AG08395 (cell line): ENCODE measurements around the gene ATF7.
"Not testable (repeated sequence)": the region's sequence is repeated elsewhere in the genome, so short reads cannot be mapped to it uniquely, and the experiment has no call there.

Source experiments
- DNase-seq: peaks from one replicate; pipeline ENCODE4 v3.0.0; 2012; ENCODE audit warnings: mixed read lengths, low spot score

ATF7 gene

GRCh38 chr12:53625946-53626701 lies at the start of gene ATF7:
Gene ATF7 (minus strand): TSS chr12:53626382. CDS start chr12:53601000, 25,382 bp downstream.
- DNase-seq: peak; percentile 99

- no peak for DNase-seq
Measured at GRCh38 chr12:53674977-53675700, 49.0 kb upstream of the ATF7 start.

GRCh38 chr12:53670971-53671370 lies 44.8 kb upstream of the ATF7 start:
- DNase-seq: no peak

- DNase-seq: no peak
Measured at GRCh38 chr12:53670308-53670707, 44.1 kb upstream of the ATF7 start.

GRCh38 chr12:53667080-53667479 lies 40.9 kb upstream of the ATF7 start:
- DNase-seq: no peak

GRCh38 chr12:53664936-53665335 lies 38.8 kb upstream of the ATF7 start:
- DNase-seq: no peak

GRCh38 chr12:53664191-53664590 lies 38.0 kb upstream of the ATF7 start:
- no peak for DNase-seq

GRCh38 chr12:53660041-53660440 lies 33.9 kb upstream of the ATF7 start:
- DNase-seq: no peak

GRCh38 chr12:53659571-53659981 lies 33.4 kb upstream of the ATF7 start:
- DNase-seq: peak; percentile 19

GRCh38 chr12:53659011-53659551 lies 32.9 kb upstream of the ATF7 start:
- peak; percentile 38 for DNase-seq

- DNase-seq: no peak
Measured at GRCh38 chr12:53657041-53657440, 30.9 kb upstream of the ATF7 start.

GRCh38 chr12:53653595-53653994 lies 27.4 kb upstream of the ATF7 start:
- no peak for DNase-seq

GRCh38 chr12:53652366-53652765 lies 26.2 kb upstream of the ATF7 start:
- DNase-seq: no peak

GRCh38 chr12:53651737-53652136 lies 25.6 kb upstream of the ATF7 start:
- DNase-seq: no peak

GRCh38 chr12:53646300-53646699 lies 20.1 kb upstream of the ATF7 start:
- not testable (repeated sequence) for DNase-seq

- DNase-seq: no peak
Measured at GRCh38 chr12:53645165-53645564, 19.0 kb upstream of the ATF7 start.

- no peak for DNase-seq
Measured at GRCh38 chr12:53644133-53644532, 18.0 kb upstream of the ATF7 start.

- no peak for DNase-seq
Measured at GRCh38 chr12:53643232-53643979, 17.2 kb upstream of the ATF7 start.

GRCh38 chr12:53638057-53638456 lies 11.9 kb upstream of the ATF7 start:
- DNase-seq: no peak

- no peak for DNase-seq
Measured at GRCh38 chr12:53636641-53637040, 10.5 kb upstream of the ATF7 start.

- not testable (repeated sequence) for DNase-seq
Measured at GRCh38 chr12:53635708-53636107, 9.5 kb upstream of the ATF7 start.

GRCh38 chr12:53631721-53632120 lies 5.5 kb upstream of the ATF7 start:
- DNase-seq: no peak
